ENCODE measurements around the gene KNDC1. TPM values are rescaled to one million over a fixed set of nuclear protein-coding genes. Genes with fewer than 3 reads are reported as not detected.

KNDC1 gene
- total and polyA plus RNA-seq, 2 of the 13 experiments (the other 11 are each of a cell fraction or from before 2014, with no cell fraction given), result 0.69 TPM; not detected in 1

DNA sequence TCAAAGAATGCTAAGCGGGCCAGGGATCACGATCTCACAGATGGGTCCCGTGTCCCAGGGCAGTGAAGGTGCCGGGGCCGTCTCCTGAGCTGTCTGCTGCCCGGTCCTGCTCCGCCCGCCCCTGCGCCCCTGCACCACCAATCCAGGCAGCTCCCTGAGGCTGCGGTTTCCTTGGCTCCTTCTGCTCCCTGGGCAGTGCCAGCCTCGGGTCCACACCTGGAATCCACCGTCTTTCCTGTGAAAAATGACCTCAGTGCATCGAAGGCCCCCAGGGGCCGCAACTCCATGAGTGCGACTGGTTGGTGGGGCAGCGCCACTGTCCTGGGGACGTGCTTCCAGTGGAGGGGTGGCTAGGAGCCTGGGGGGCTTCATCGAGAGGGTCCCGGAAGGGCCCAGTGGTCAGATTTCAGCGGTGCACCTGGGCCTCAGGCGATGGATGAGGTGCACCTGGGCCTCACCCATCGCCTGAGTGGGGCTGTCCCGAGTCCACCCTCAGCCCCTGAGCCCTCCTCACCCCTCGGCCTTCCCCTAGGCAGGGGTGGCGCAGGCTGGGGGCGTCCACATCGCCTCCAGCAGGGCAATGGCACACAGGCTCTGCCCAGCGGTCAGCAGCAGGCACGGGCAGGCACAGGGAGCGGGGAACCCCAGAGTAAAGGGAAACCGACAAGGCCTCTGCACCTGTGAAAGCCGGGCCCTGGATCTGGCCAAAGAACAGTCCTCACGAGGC is 45.1 kb upstream of the KNDC1 start:
- intact Hi-C loops (cut with micrococcal nuclease; ENCODE audit: unreplicated experiment) (no loop called here), in situ Hi-C loops (cut with HindIII; ENCODE audit: extremely low pct_ligation_motif_present, low pct_unique_long_range_greater_than_20kb) (no loop called here)
- WGBS (ENCODE audit: low lambda C conversion rate), result 16% methylated on average over 17 of the region's 33 CpGs
- H3K36me3 ChIP-seq (replicated peaks in 1 of 2; ENCODE audit: control insufficient read depth in 1 of 2, insufficient read depth in 2 of 2, low read length in 2 of 2), result no peaks in the 10 kb centered on the region
- DNase-seq (ENCODE audit: low spot score), result no peak
- H4K20me1 ChIP-seq (ENCODE audit: insufficient read depth, low read length), result no peaks in the 10 kb centered on the region
- POLR2A ChIA-PET, result no interaction called here
- H3K4me1 ChIP-seq (ENCODE audit: insufficient read depth, low read length), result no peaks in the 10 kb centered on the region
- H3K4me3 ChIP-seq (replicated peaks in 1 of 3; ENCODE audit: insufficient read depth in 1 of 3, low read depth in 2 of 3, low read length in 3 of 3), result no peak overlapping the region
- no peaks in the 10 kb centered on the region for H3K9me3 ChIP-seq (ENCODE audit: low read length)
- CTCF ChIA-PET (ENCODE audit: low intra/inter-chr PET ratio, low total read pairs), result no interaction called here
- H3K9ac ChIP-seq (ENCODE audit: insufficient read depth, low read depth, low read length), result no peak overlapping the region
- peaks cover 7 to 47% of the 10 kb centered on the region in 2 experiments; a peak in 4 of 5 replicates for H3K27me3 ChIP-seq (ENCODE audit: control insufficient read depth in 1 of 2, insufficient read depth in 2 of 2, low read length in 2 of 2)
- FAIRE-seq, result no peak
- H3K79me2 ChIP-seq (ENCODE audit: insufficient read depth, low read length), result no peaks in the 10 kb centered on the region
- no peak for ATAC-seq
- no peak overlapping the region for H3K27ac ChIP-seq (ENCODE audit: extremely low read length, insufficient read depth, low read length)
- BruUV-seq (replicated peaks), result no TSS peak
- no peak overlapping the region for H2AFZ ChIP-seq (ENCODE audit: low read length)
- no peak overlapping the region for H3K4me2 ChIP-seq (ENCODE audit: low read depth, low read length)
- no peak for TF ChIP-seq ZNF431 (CRISPR knock-in tag; IDR thresholded peaks at IDR 0.05; ENCODE audit: borderline replicate concordance, low read depth)
- TF ChIP-seq, protein P1, sequence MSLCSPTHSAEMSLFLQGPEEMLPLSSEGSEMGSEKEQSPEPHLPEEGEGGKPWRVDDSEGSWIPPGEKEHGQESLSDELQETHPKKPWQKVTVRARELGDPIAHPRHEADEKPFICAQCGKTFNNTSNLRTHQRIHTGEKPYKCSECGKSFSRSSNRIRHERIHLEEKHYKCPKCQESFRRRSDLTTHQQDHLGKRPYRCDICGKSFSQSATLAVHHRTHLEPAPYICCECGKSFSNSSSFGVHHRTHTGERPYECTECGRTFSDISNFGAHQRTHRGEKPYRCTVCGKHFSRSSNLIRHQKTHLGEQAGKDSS (CRISPR knock-in tag; IDR thresholded peaks at IDR 0.05; ENCODE audit: borderline replicate concordance, low read depth), result no peak
- TF ChIP-seq, protein P2, sequence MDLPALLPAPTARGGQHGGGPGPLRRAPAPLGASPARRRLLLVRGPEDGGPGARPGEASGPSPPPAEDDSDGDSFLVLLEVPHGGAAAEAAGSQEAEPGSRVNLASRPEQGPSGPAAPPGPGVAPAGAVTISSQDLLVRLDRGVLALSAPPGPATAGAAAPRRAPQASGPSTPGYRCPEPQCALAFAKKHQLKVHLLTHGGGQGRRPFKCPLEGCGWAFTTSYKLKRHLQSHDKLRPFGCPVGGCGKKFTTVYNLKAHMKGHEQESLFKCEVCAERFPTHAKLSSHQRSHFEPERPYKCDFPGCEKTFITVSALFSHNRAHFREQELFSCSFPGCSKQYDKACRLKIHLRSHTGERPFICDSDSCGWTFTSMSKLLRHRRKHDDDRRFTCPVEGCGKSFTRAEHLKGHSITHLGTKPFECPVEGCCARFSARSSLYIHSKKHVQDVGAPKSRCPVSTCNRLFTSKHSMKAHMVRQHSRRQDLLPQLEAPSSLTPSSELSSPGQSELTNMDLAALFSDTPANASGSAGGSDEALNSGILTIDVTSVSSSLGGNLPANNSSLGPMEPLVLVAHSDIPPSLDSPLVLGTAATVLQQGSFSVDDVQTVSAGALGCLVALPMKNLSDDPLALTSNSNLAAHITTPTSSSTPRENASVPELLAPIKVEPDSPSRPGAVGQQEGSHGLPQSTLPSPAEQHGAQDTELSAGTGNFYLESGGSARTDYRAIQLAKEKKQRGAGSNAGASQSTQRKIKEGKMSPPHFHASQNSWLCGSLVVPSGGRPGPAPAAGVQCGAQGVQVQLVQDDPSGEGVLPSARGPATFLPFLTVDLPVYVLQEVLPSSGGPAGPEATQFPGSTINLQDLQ (CRISPR knock-in tag; IDR thresholded peaks at IDR 0.05), result no peak
- no peak for TF ChIP-seq ZSCAN20 (CRISPR knock-in tag; IDR thresholded peaks at IDR 0.05; ENCODE audit: borderline replicate concordance)
- no peak for TF ChIP-seq FOXK2 (IDR thresholded peaks at IDR 0.05)
- TF ChIP-seq ZNF670 (CRISPR knock-in tag; IDR thresholded peaks at IDR 0.05; ENCODE audit: borderline replicate concordance), result no peak
- TF ChIP-seq ZNF546 (CRISPR knock-in tag; conservative IDR thresholded peaks at IDR 0.05), result no peak
- TF ChIP-seq, protein P3, sequence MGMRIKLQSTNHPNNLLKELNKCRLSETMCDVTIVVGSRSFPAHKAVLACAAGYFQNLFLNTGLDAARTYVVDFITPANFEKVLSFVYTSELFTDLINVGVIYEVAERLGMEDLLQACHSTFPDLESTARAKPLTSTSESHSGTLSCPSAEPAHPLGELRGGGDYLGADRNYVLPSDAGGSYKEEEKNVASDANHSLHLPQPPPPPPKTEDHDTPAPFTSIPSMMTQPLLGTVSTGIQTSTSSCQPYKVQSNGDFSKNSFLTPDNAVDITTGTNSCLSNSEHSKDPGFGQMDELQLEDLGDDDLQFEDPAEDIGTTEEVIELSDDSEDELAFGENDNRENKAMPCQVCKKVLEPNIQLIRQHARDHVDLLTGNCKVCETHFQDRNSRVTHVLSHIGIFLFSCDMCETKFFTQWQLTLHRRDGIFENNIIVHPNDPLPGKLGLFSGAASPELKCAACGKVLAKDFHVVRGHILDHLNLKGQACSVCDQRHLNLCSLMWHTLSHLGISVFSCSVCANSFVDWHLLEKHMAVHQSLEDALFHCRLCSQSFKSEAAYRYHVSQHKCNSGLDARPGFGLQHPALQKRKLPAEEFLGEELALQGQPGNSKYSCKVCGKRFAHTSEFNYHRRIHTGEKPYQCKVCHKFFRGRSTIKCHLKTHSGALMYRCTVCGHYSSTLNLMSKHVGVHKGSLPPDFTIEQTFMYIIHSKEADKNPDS (CRISPR knock-in tag; IDR thresholded peaks at IDR 0.05), result no peak
- TF ChIP-seq, protein P4, sequence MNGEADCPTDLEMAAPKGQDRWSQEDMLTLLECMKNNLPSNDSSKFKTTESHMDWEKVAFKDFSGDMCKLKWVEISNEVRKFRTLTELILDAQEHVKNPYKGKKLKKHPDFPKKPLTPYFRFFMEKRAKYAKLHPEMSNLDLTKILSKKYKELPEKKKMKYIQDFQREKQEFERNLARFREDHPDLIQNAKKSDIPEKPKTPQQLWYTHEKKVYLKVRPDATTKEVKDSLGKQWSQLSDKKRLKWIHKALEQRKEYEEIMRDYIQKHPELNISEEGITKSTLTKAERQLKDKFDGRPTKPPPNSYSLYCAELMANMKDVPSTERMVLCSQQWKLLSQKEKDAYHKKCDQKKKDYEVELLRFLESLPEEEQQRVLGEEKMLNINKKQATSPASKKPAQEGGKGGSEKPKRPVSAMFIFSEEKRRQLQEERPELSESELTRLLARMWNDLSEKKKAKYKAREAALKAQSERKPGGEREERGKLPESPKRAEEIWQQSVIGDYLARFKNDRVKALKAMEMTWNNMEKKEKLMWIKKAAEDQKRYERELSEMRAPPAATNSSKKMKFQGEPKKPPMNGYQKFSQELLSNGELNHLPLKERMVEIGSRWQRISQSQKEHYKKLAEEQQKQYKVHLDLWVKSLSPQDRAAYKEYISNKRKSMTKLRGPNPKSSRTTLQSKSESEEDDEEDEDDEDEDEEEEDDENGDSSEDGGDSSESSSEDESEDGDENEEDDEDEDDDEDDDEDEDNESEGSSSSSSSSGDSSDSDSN (CRISPR knock-in tag; IDR thresholded peaks at IDR 0.05), result no peak
- no peak for TF ChIP-seq SP1 (IDR thresholded peaks at IDR 0.05)
- no peak for TF ChIP-seq SP1 (CRISPR knock-in tag; IDR thresholded peaks at IDR 0.05)

All from HepG2 (cell line).